BLaER1 (cell line): ENCODE measurements around the gene GGNBP2.
"Not testable (repeated sequence)": the region's sequence is repeated elsewhere in the genome, so short reads cannot be mapped to it uniquely, and the experiment has no call there.

ENCODE experiments used
- H3K27ac ChIP-seq: shearing (Covaris generic); formaldehyde crosslinking; 2 replicates; pipeline ENCODE4 v1.8.1; 2022
- H3K27me3 ChIP-seq: shearing (Covaris generic); formaldehyde crosslinking; 2 replicates; pipeline ENCODE4 v1.8.1; 2022
- H3K36me3 ChIP-seq: shearing (Covaris generic); formaldehyde crosslinking; 2 replicates; pipeline ENCODE4 v1.8.1; 2022
- H3K4me1 ChIP-seq: shearing (Covaris generic); formaldehyde crosslinking; 2 replicates; pipeline ENCODE4 v1.8.1; 2022
- H3K4me2 ChIP-seq: shearing (Covaris generic); formaldehyde crosslinking; 2 replicates; pipeline ENCODE4 v1.8.1; 2022
- H3K4me3 ChIP-seq: shearing (Covaris generic); formaldehyde crosslinking; 2 replicates; pipeline ENCODE4 v1.8.1; 2022
- H3K9ac ChIP-seq: shearing (Covaris generic); formaldehyde crosslinking; 2 replicates; pipeline ENCODE4 v1.8.1; 2022
- H3K9me3 ChIP-seq: shearing (Covaris generic); formaldehyde crosslinking; 2 replicates; pipeline ENCODE4 v1.8.1; 2022
- H4K20me1 ChIP-seq: shearing (Covaris generic); formaldehyde crosslinking; 2 replicates; pipeline ENCODE4 v1.8.1; 2022
- Cebpa-rat ChIP-seq: shearing (Covaris generic); IDR thresholded peaks from 2 replicates; pipeline ENCODE4 v1.8.1; 2022

The GGNBP2 gene

GRCh38 chr17:36503456-36504155 is 41.1 kb upstream of the GGNBP2 start:
- H3K9ac ChIP-seq = no peak overlapping the region
- no peak overlapping the region for H3K27ac ChIP-seq
- 0 out of 2 replicates have a peak, but pooled peaks cover 6% of the 10 kb centered on the region for H4K20me1 ChIP-seq
- H3K4me1 ChIP-seq = no peaks in the 10 kb centered on the region
- no peak overlapping the region for H3K4me3 ChIP-seq
- no peak for TF ChIP-seq Cebpa-rat
- H3K27me3 ChIP-seq = no peaks in the 10 kb centered on the region
- peaks cover 100% of the 10 kb centered on the region for H3K36me3 ChIP-seq
- H3K4me2 ChIP-seq = no peak overlapping the region
- no peaks in the 10 kb centered on the region for H3K9me3 ChIP-seq

GRCh38 chr17:36504156-36504545 is 40.6 kb upstream of the GGNBP2 start:
- peaks cover 100% of the 10 kb centered on the region for H3K36me3 ChIP-seq
- TF ChIP-seq Cebpa-rat = no peak

DNA sequence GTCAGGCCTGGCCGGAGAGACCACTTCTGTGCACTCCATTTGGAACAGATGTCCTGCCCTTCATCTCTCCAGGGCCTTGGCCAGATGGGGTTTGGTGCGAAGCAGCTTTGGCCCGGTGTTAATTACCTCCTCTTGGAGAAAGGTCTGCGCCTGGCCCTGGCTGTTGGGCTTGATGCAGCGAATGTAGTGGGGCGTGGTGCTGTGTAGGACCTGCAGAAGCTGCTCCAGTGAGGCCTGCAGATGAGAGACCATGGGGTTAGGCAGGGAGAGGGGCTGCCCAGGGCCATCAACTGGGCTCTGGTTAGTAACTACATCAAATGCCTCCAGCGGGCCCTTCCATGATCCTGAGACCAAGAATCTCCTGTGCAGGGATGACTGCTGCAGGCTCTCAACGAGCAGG is 39.5 kb upstream of the GGNBP2 start:
- Histone ChIP-seq H3K4me2 (no peak overlapping the region), H3K36me3 (peaks cover 100% of the 10 kb centered on the region), H4K20me1 (0 out of 2 replicates have a peak, but pooled peaks cover 6% of the 10 kb centered on the region), H3K4me1 (no peaks in the 10 kb centered on the region), H3K9me3 (no peaks in the 10 kb centered on the region), H3K27ac (no peak overlapping the region), H3K27me3 (no peaks in the 10 kb centered on the region), H3K9ac (no peak overlapping the region), H3K4me3 (no peak overlapping the region)
- no peak for TF ChIP-seq Cebpa-rat

More at GRCh38 chr17:36504156-36504545, 40.6 kb upstream of the GGNBP2 start:
- Histone ChIP-seq H3K4me1 (no peaks in the 10 kb centered on the region), H3K4me2 (no peak overlapping the region), H3K4me3 (no peak overlapping the region), H4K20me1 (0 out of 2 replicates have a peak, but pooled peaks cover 6% of the 10 kb centered on the region), H3K9me3 (no peaks in the 10 kb centered on the region), H3K27me3 (no peaks in the 10 kb centered on the region), H3K27ac (no peak overlapping the region), H3K9ac (no peak overlapping the region)

GRCh38 chr17:36506249-36506826 is 38.4 kb upstream of the GGNBP2 start:
- Histone ChIP-seq H3K27me3 (no peaks in the 10 kb centered on the region), H3K27ac (no peak overlapping the region), H3K4me2 (no peak overlapping the region), H3K9me3 (no peaks in the 10 kb centered on the region), H3K4me1 (no peaks in the 10 kb centered on the region), H3K36me3 (peaks cover 100% of the 10 kb centered on the region), H4K20me1 (0 out of 2 replicates have a peak, but pooled peaks cover 6% of the 10 kb centered on the region), H3K9ac (no peak overlapping the region), H3K4me3 (no peak overlapping the region)
- TF ChIP-seq Cebpa-rat = no peak

DNA sequence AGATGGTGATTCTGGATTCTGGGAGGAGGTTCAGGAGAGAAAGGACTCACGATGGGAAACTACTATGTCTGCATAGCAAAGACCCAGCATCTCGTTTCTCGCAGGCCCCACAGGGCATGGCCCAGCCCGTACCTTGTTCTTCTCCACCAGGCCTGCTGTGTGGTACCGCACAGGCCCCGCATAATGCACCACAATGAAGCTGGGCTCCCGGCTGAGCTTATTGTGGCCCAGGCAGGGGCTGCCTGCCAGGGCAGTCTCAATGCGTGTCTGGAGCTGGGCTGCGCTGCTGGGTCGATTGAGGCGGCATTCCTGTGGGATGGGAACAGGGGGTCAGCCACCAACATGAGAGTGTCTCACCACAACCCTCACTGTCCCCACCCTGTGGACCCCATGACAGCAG is 37.9 kb upstream of the GGNBP2 start:
- H3K4me3 ChIP-seq = no peak overlapping the region
- TF ChIP-seq Cebpa-rat = no peak
- H3K36me3 ChIP-seq = peaks cover 100% of the 10 kb centered on the region
- H3K4me1 ChIP-seq = no peaks in the 10 kb centered on the region
- H4K20me1 ChIP-seq = 0 out of 2 replicates have a peak, but pooled peaks cover 6% of the 10 kb centered on the region
- no peak overlapping the region for H3K27ac ChIP-seq
- no peak overlapping the region for H3K4me2 ChIP-seq
- no peak overlapping the region for H3K9ac ChIP-seq
- H3K27me3 ChIP-seq = no peaks in the 10 kb centered on the region
- no peaks in the 10 kb centered on the region for H3K9me3 ChIP-seq

- Histone ChIP-seq H3K4me3 (no peak overlapping the region), H3K9me3 (no peaks in the 10 kb centered on the region), H3K27ac (no peak overlapping the region), H3K4me2 (no peak overlapping the region), H3K36me3 (peaks cover 100% of the 10 kb centered on the region), H3K4me1 (no peaks in the 10 kb centered on the region), H3K27me3 (no peaks in the 10 kb centered on the region), H3K9ac (no peak overlapping the region), H4K20me1 (0 out of 2 replicates have a peak, but pooled peaks cover 6% of the 10 kb centered on the region)
- TF ChIP-seq Cebpa-rat = no peak
These were observed 37.5 kb upstream of the GGNBP2 start for GRCh38 chr17:36507266-36507665.

- not testable (repeated sequence) for H3K9me3 ChIP-seq, H3K4me1 ChIP-seq, H3K4me2 ChIP-seq, H3K4me3 ChIP-seq, H4K20me1 ChIP-seq, H3K9ac ChIP-seq, H3K27me3 ChIP-seq, H3K27ac ChIP-seq
- H3K36me3 ChIP-seq = peaks cover 100% of the 10 kb centered on the region
These were observed 36.3 kb upstream of the GGNBP2 start for GRCh38 chr17:36508439-36508838.

DNA sequence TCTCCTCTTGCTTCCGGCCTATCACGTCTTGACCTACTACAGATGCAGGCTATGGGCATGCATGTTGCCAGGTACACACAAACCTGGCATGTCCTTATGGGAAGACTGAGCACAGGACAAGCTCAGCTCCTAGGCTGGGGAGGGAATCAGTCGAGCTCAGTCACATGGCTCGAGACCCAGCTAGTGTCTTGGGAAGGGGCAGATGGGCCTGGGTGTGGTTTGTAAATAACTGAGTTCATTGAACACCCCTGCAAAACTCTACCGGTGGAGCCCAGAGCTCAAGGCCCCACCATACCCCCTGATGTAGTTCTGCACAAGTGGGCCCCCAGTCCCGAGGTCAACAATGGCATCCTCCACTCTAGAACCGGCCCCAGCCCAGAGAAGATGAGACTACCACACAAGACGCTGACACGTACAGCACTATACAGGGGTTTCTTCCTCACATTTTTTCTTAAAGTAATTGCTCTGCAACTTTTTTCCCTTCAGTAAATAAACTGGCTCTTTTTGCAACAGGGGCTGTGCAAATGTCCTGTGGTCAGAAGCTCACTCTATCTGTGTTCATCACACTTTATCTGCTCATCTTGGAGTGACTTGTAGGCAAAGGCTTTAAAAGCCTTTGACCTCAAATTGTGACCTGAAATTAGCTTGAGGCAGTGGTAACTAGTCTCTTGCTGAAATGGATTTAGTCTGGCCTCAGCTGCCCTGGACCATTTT is 35.3 kb upstream of the GGNBP2 start:
- no peaks in the 10 kb centered on the region for H3K9me3 ChIP-seq
- TF ChIP-seq Cebpa-rat = no peak
- no peaks in the 10 kb centered on the region for H3K27me3 ChIP-seq
- H3K36me3 ChIP-seq = peaks cover 100% of the 10 kb centered on the region
- H3K27ac ChIP-seq = no peak overlapping the region
- no peak overlapping the region for H3K4me3 ChIP-seq
- H4K20me1 ChIP-seq = peaks cover 6% of the 10 kb centered on the region; the same call in 1 of the 2 replicates
- H3K4me1 ChIP-seq = no peaks in the 10 kb centered on the region
- no peak overlapping the region for H3K9ac ChIP-seq
- H3K4me2 ChIP-seq = no peak overlapping the region

GRCh38 chr17:36510636-36511035 is 34.1 kb upstream of the GGNBP2 start:
- Histone ChIP-seq H3K36me3 (peaks cover 100% of the 10 kb centered on the region), H3K4me1 (no peaks in the 10 kb centered on the region), H3K27ac (no peak overlapping the region), H3K4me3 (no peak overlapping the region), H3K4me2 (no peak overlapping the region), H3K9me3 (no peaks in the 10 kb centered on the region), H3K9ac (no peak overlapping the region), H4K20me1 (peaks cover 8% of the 10 kb centered on the region; the same call in 1 of the 2 replicates), H3K27me3 (no peaks in the 10 kb centered on the region)
- no peak for TF ChIP-seq Cebpa-rat

DNA sequence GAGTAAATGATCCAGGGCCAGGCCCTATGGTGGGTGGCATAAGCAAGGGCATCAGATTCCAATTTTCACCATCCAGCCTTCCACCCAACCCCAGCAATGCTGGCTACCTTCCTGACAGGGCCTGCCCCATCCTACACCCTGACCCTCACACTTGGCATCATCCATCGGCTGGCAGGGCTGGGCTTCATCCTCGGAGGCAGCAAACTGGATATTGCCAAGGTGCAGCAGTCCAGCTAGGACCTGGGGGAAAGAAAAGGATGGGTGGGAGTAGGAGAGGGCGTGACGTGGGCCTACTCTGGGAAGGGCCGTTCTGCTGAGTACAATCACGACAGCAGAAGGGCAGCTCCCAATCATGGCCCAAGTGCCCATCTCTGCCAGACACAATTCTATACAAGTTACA is 33.5 kb upstream of the GGNBP2 start:
- H3K36me3 ChIP-seq = peaks cover 100% of the 10 kb centered on the region
- H3K4me3 ChIP-seq = no peak overlapping the region
- no peak overlapping the region for H3K4me2 ChIP-seq
- no peaks in the 10 kb centered on the region for H3K9me3 ChIP-seq
- TF ChIP-seq Cebpa-rat = no peak
- H4K20me1 ChIP-seq = peaks cover 13% of the 10 kb centered on the region; the same call in 1 of the 2 replicates
- H3K27ac ChIP-seq = no peak overlapping the region
- no peaks in the 10 kb centered on the region for H3K27me3 ChIP-seq
- H3K4me1 ChIP-seq = no peaks in the 10 kb centered on the region
- H3K9ac ChIP-seq = no peak overlapping the region
